Inferior parietal cortex (tissue), 1 donor: ENCODE measurements around the gene ABCC10.
A peak's percentile ranks its signal among the peaks of the same experiment; 100 is the strongest.
"Not testable (repeated sequence)": the region's sequence is repeated elsewhere in the genome, so short reads cannot be mapped to it uniquely, and the experiment has no call there.

Experiments used
- DNase-seq: peaks from one replicate; pipeline ENCODE4 v3.0.0-alpha.2; 2016; ENCODE audit errors: extremely low spot score

Gene ABCC10

DNA sequence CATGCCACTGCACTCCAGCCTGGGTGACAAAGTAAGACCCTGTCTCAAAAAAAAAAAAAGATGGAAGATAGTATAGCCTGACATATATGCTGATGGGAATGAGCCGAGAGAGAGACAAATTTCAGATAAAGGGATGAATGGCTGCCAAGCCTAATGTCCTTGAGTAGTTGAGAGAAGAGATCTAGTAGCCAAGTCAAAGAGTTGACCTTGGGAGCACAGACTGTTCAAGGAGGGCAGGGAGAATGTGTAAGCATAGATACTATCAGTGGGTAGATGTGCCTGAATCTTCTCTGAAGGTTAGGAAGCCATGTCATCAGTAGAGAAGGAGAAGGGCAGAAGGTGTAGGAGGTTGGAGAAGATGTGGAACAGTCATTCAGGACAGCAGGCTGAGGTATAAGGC lies 20.0 kb upstream of the ABCC10 start:
- DNase-seq = no peak

DNA sequence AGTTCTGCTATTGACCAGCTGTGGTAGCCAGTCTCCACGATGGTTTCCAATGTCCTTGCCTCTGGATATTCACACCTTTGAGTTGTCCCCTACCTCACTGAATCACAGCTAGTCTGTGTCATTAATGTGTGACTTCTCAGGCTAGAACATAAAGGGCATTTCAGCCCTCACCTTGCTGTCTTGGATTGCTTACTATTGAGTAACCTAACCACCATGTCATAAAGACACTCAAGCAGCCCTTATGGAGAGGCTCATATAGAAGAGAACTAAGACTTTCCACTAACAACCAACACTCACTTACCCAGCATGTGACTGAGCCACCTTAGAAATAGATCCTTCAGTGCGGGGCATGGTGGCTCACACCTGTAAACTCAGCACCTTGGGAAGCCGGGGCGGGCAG lies 19.1 kb upstream of the ABCC10 start:
- no peak for DNase-seq

- DNase-seq = not testable (repeated sequence)
These were observed 16.6 kb upstream of the ABCC10 start for GRCh38 chr6:43410776-43411175.

GRCh38 chr6:43412541-43412940 lies 14.8 kb upstream of the ABCC10 start:
- DNase-seq = no peak

DNA sequence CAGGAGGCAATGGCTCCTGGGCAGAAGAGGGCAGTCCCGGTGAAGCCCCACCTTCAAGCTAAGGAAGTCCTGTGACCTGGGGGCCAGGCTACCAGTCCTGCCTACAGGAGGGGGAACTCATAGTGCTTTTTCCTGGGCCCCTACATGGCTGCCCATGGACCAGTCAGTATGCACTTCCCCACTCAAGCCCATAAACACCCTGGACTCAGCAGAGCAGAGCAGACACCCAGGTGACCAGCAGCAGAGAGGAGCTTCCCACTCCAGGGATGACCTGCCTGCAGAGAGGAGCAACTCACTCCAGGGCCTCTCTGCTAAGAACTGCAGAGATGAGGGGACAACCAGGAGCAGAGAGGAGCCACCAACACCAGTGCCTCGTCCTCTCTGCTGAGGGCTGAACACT lies 14.3 kb upstream of the ABCC10 start:
- DNase-seq = no peak

DNA sequence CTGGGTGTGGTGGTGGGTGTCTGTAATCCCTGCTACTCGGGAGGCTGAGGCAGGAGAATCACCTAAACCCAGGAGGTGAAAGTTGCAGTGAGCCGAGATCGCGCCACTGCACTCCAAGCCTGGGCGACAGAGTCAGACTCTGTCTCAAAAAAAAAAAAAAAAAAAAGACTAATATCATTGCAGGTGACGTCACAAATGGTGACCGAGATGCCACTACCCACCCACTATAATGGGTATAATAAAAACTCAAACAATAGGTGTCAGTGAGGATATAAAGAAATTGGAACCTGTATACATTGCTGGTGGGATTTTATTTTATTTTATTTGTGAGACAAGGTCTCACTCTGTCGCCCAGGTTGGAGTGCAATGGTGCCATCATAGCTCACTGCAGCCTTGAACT lies 12.1 kb upstream of the ABCC10 start:
- DNase-seq = not testable (repeated sequence)

DNA sequence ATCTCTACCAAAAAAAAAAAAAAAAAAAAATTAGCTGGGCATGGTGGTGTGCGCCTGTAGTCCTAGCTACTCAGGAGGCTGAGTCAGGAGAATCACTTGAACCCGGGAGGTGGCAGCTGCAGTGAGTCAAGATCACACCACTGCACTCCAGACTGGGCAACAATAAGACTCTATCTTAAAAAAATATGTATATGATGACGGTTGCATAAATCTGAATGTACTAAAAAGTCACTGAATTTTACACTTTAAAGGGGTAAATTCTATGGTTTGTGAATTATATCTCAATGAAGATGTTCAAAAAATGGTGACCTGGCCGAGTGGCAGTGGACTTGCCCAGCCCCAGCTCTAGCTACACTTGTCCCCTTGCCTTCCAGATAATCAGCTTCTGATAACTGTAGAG lies 10.4 kb upstream of the ABCC10 start:
- no peak for DNase-seq

DNA sequence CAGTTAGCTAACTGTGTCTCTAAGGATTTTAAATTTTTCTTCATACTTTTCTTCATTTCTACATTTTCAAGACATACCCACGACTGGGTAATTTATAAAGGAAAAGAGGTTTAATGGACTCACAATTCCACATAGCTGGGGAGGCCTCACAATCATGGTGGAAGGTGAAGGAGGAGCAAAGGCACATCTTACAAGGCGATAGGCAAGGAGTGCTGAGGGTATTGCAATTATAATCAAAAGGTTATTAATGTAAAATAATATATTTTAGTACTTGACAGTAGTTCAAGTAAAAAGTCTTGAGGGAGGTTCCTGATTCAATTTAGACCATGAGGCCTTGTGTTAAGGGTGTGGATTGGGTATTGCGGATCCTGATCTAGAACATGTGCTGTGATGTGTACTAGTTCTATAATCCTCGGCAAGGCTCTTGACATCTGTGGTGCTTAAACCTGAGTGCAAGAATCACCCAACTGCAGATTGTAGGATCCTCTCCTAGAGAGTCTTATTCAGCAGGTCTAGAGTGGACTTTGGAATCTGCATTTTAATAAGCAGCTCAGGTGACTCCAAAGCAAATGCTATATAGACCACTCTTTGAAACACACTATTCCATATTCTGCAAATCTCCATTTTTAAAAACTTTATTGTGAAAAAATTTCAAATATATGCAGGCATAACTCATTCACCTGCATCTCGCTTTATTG lies 7.2 kb upstream of the ABCC10 start:
- no peak for DNase-seq

DNA sequence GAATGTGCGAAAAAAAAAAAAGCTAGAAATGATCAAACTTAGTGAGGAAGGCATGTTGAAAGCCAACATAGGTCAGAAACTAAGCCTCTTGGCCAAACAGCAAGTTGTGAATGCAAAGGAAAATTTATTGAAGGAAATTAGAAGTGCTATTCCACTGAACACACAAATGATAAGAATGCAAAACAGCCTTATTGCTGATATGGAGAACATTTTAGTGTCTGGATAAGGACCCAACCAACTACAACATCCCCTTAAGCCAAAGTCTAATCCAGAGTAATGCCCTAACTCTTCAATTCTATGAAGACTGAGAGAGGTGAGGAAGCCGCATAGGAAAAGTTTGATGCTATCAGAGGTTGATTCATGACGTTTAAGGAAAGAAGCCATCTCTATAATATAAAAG lies 5.5 kb upstream of the ABCC10 start:
- DNase-seq = no peak

DNA sequence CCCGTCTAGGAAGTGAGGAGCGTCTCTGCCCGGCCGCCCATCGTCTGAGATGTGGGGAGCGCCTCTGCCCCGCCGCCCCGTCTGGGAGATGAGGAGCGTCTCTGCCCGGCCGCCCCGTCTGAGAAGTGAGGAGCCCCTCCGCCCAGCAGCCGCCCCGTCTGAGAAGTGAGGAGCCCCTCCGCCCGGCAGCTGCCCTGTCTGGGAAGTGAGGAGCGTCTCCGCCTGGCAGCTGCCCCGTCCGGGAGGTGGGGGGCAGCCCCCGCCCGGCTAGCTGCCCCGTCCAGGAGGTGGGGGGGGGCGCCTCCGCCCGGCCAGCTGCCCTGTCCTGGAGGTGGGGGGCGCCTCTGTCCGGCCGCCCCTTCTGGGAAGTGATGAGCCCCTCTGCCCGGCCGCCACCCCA lies 2.3 kb upstream of the ABCC10 start:
- DNase-seq = not testable (repeated sequence)

- DNase-seq = no peak
These were observed 374 bp upstream of the ABCC10 start for GRCh38 chr6:43426928-43427405.

DNA sequence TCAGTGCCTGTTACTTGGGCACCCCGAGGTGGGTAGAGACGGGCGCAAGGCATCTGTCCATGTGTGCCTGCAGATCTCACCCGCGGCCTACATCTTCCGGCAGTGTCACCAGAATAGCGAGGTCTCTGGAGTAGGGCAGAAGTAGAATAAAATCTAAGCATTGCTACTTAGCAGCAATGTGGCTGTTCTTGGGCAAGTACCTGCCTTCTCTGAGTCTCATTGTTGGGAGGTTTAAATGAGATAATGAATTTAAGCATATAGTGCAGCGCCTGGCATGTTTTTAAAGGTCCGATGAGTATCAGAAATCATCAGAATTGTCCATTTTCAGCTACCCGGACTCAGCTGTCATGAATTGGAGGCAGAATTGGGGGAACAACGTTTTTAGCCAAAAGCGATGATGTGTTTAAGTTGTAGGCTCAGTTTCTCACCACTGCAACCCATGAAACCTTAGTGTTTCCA lies 800 bp downstream of the ABCC10 start:
- no peak for DNase-seq

DNA sequence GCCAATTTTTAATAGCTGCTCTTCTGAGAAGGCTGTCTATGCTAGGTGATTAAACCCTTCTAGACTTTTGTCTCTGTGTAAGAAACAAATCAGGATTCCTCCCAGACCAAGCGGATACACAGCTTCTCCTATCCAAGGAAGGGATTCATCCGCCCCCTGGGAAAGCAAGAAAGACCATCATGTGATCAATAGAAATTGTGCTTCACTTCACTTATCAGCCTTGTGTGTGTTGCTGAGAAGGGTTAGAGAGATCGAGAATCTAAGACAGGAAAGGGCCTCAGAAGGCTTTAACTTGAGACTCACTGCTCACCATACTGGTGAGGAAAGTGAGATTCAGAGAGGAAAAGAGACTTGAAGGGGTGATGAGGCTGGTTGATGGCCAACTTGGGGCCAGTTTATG lies 1.5 kb downstream of the ABCC10 start:
- peak; percentile 7 for DNase-seq

- DNase-seq = no peak
These were observed 4.9 kb downstream of the ABCC10 start for GRCh38 chr6:43432009-43432945.

- no peak for DNase-seq
These were observed 5.8 kb downstream of the ABCC10 start for GRCh38 chr6:43433148-43433547.

DNA sequence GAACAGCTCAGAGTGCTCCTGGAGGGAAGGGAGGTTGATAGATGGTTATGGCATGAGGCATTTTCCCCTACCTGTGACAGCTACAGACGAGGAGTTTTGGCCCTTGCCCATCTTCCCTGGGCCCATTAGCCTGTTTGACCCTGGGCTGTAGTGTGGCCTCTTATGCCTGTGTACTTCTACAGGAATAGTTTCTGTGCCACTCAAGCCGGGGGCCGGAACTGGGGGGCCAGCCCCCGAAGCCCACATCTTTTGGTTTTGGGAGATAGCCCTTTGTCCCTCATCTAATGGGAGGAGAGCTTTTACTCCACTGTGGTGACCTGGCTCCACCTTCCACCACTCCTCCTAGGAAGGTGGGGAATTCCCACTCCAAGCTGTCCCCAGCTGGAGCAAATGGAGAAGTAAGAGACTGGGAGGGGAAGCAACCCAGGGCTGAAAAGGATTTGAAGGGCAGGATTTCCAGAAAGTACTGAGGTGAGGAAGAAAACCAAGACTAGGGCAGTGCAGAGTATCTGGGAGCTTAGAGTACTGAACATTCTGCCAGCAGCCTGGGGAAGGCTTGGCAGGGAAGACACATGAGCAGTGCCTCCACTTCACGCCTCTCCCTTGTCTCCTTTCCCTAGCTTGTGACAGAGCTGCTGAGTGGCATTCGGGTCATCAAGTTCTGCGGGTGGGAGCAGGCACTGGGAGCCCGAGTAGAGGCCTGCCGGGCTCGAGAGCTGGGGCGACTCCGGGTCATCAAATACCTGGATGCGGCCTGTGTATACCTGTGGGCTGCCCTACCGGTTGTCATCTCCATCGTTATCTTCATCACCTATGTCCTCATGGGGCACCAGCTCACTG lies 6.9 kb downstream of the ABCC10 start:
- DNase-seq = no peak

GRCh38 chr6:43434943-43435342 lies 7.6 kb downstream of the ABCC10 start:
- DNase-seq = no peak

DNA sequence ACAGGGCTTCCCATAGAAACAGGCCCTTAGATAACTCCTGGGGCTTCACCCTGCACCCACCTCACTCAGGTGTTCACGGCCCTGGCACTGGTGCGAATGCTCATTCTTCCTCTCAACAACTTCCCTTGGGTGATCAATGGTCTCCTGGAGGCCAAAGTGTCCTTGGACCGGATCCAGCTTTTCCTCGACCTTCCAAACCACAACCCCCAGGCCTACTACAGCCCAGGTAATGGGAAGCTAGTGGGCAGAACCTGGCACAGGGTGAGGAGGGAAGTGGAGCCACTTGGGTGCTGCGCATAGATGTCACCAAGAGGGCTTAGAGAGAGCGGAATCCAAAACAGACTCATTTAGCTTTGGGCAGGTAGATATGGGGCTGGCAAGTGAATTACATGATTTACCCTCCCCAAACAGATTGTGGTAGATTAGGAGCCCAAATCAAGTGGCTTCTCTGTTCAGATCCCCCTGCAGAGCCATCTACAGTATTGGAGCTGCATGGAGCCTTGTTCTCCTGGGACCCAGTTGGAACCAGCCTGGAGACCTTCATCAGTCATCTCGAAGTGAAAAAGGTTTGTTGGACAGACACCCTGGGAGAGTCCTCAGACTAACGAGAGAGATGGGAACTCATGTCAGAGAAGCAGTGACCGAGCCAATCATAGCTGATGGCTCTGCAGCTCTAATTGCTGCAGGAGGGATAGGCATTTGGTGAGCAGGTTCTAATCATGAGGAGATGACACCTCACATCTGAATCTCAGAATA lies 8.5 kb downstream of the ABCC10 start:
- DNase-seq = no peak

DNA sequence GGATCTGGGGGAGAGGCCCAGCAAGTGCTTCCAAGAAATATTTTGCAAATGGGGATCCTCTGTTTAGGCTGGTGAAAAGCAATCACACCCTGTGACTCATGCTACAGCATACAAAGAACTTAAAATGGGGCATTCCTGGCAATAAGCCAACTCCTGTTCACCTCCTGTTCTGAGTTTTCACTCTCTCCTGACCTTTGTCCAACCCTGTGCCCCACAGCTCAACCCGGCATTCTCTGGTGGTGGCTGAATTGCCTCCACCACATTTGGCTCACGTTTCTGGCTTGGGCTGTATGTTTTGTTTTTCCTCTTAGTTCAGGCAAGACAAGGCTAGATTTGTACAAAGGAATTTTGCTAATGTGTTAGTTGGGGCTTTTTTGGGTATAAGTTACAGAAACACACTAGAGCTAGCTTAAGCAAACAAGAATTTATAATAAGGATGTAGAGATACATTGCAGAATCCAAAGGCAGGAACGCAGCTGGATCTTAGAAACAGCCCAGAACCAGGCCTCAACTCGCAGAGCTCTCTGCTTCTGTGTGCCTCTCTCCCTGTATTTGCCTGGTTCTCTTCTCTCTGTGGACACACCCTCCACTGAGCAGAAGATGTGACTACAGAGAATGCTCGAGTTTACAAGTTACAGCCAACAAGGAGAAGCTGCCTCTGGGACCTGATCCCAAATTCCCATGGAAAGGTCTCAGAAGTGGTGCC lies 9.4 kb downstream of the ABCC10 start:
- no peak for DNase-seq

DNA sequence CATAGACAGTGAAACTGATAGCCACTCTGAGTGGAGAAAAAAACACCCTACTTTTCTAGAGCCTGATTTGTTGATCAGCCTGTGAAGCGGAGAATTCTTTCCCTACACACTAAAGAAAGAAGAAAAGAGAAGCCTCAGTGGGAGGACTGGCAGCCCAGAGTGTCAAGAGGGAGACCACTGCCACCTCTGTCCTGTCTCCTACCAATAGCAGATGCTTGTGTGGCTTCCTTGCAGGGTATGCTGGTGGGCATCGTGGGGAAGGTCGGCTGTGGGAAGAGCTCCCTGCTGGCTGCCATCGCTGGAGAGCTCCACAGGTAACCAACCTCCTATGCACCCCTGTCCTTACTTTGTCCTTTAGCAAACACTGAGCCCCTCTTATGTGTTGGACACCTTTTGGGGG lies 10.4 kb downstream of the ABCC10 start:
- DNase-seq = no peak

DNA sequence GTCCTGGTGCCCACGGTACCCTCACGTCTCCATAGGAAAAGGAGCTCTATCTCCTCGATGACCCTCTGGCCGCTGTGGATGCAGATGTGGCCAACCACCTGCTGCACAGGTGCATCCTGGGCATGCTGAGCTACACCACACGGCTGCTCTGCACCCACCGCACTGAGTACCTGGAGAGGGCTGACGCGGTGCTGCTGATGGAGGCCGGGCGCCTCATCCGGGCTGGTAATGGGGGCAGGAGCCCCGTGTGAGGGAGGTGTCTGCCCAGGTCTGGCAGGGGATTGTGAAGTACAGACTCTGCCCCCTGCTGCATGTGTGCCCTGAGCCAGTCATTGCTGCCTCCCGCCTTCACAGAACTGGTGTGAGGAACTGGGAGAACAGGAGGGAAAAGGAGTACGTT lies 15.6 kb downstream of the ABCC10 start:
- no peak for DNase-seq
